Astrocyte (in vitro differentiated cells and primary cell): ENCODE data around the gene CDC42EP1. TPM values are rescaled to one million over a fixed set of nuclear protein-coding genes. Genes with fewer than 3 reads are reported as not detected.

Experiments
- DNase-seq: peaks from one replicate; pipeline ENCODE4 v3.0.0-alpha.2; 2010; ENCODE audit warnings: low read depth
- FAIRE-seq: peaks from 2 replicates; lab custom pipeline; 2011; peaks lifted over from hg19 to GRCh38; lab: Jason Lieb, UNC
- H2AFZ ChIP-seq: 2 replicates; pipeline ENCODE4 v1.6.0; 2012; ENCODE audit warnings: low read depth, low read length, inconsistent platforms
- H3K27ac ChIP-seq: 2 replicates; pipeline ENCODE4 v1.5.1; 2011; ENCODE audit warnings: low read depth, low read length, inconsistent platforms
- H3K27me3 ChIP-seq: 2 replicates; pipeline ENCODE4 v1.6.0; 2011; ENCODE audit warnings: low read length, inconsistent platforms; ENCODE audit not compliant: insufficient read depth
- H3K36me3 ChIP-seq: 2 replicates; pipeline ENCODE4 v1.5.1; 2011; ENCODE audit warnings: low read length, inconsistent platforms; ENCODE audit not compliant: insufficient read depth
- H3K4me1 ChIP-seq: 2 replicates; pipeline ENCODE4 v1.5.1; 2011; ENCODE audit warnings: low read length, inconsistent platforms; ENCODE audit not compliant: insufficient read depth
- H3K4me2 ChIP-seq: 2 replicates; pipeline ENCODE4 v1.6.0; 2012; ENCODE audit warnings: low read length, inconsistent platforms
- H3K4me3 ChIP-seq: 2 replicates; pipeline ENCODE4 v1.5.1; 2011; ENCODE audit warnings: low read depth, mild to moderate bottlenecking, low read length, inconsistent platforms; ENCODE audit not compliant: insufficient read depth
- H3K79me2 ChIP-seq: 2 replicates; pipeline ENCODE4 v1.6.0; 2012; ENCODE audit warnings: mild to moderate bottlenecking, low read length, inconsistent platforms; ENCODE audit not compliant: insufficient read depth
- H3K9ac ChIP-seq: 2 replicates; pipeline ENCODE4 v1.6.0; 2012; ENCODE audit warnings: mild to moderate bottlenecking, low read length, inconsistent platforms
- H3K9me3 ChIP-seq: 2 replicates; pipeline ENCODE4 v1.5.1; 2012; ENCODE audit warnings: low read depth, mild to moderate bottlenecking, low read length, inconsistent platforms; ENCODE audit not compliant: insufficient read depth
- H4K20me1 ChIP-seq: 2 replicates; pipeline ENCODE4 v1.6.0; 2012; ENCODE audit warnings: low read length, inconsistent platforms; ENCODE audit not compliant: insufficient read depth
- H3K27ac Mint-ChIP-seq: one replicate; pipeline ENCODE4 v1.8.0; 2021; ENCODE audit warnings: mild to moderate bottlenecking, mixed read lengths; ENCODE audit not compliant: unreplicated experiment
- H3K27me3 Mint-ChIP-seq: one replicate; pipeline ENCODE4 v1.8.0; 2021; ENCODE audit warnings: low read depth, mixed read lengths; ENCODE audit not compliant: unreplicated experiment
- H3K36me3 Mint-ChIP-seq: one replicate; pipeline ENCODE4 v1.8.0; 2021; ENCODE audit warnings: low read depth, mixed read lengths; ENCODE audit not compliant: unreplicated experiment
- H3K4me1 Mint-ChIP-seq: one replicate; pipeline ENCODE4 v1.8.0; 2021; ENCODE audit warnings: low read depth, mixed read lengths; ENCODE audit not compliant: unreplicated experiment
- H3K4me3 Mint-ChIP-seq: one replicate; pipeline ENCODE4 v1.8.0; 2021; ENCODE audit warnings: mild to moderate bottlenecking, moderate library complexity, mixed read lengths; ENCODE audit not compliant: unreplicated experiment
- H3K9me3 Mint-ChIP-seq: one replicate; pipeline ENCODE4 v1.8.0; 2021; ENCODE audit warnings: mild to moderate bottlenecking, mixed read lengths; ENCODE audit not compliant: unreplicated experiment
- EZH2 ChIP-seq: IDR thresholded peaks from 2 replicates; pipeline ENCODE4 v1.6.1; 2012; ENCODE audit warnings: mild to moderate bottlenecking, low read length, inconsistent platforms; ENCODE audit not compliant: insufficient read depth
- total RNA-seq: library from RNA; stranded (reverse); gene quantifications from 2 replicates; pipeline ENCODE4 v1.2.1, GENCODE V29; 2021
- TF ChIP-seq, protein P1 (sequence below): IDR thresholded peaks from 2 replicates; pipeline ENCODE4 v1.5.1; 2011; ENCODE audit warnings: low read depth, mild to moderate bottlenecking, inconsistent platforms, low read length, moderate library complexity; ENCODE audit not compliant: insufficient read depth

CDC42EP1 gene
- total RNA-seq, 1 donor from 2014 or later = 106 TPM

- H3K27me3 Mint-ChIP-seq = no peaks in the 10 kb centered on the region
- Histone ChIP-seq H3K27ac (peak overlapping the region; percentile 96), H3K9me3 (no peaks in the 10 kb centered on the region), H3K4me2 (peak overlapping the region; percentile 100), H3K4me3 (peak overlapping the region; percentile 91), H3K9ac (peak overlapping the region; percentile 95), H3K36me3 (no peaks in the 10 kb centered on the region), H3K4me1 (peaks cover 16% of the 10 kb centered on the region), H3K27me3 (peaks cover 3% of the 10 kb centered on the region), H4K20me1 (peaks cover 9% of the 10 kb centered on the region), H3K79me2 (peaks cover 34% of the 10 kb centered on the region), H2AFZ (peak overlapping the region; percentile 88)
- TF ChIP-seq, protein P1, sequence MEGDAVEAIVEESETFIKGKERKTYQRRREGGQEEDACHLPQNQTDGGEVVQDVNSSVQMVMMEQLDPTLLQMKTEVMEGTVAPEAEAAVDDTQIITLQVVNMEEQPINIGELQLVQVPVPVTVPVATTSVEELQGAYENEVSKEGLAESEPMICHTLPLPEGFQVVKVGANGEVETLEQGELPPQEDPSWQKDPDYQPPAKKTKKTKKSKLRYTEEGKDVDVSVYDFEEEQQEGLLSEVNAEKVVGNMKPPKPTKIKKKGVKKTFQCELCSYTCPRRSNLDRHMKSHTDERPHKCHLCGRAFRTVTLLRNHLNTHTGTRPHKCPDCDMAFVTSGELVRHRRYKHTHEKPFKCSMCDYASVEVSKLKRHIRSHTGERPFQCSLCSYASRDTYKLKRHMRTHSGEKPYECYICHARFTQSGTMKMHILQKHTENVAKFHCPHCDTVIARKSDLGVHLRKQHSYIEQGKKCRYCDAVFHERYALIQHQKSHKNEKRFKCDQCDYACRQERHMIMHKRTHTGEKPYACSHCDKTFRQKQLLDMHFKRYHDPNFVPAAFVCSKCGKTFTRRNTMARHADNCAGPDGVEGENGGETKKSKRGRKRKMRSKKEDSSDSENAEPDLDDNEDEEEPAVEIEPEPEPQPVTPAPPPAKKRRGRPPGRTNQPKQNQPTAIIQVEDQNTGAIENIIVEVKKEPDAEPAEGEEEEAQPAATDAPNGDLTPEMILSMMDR = no peak
- no peaks in the 10 kb centered on the region for H3K36me3 Mint-ChIP-seq
- DNase-seq = no peak
- no peaks in the 10 kb centered on the region for H3K9me3 Mint-ChIP-seq
- peak; percentile 71 for FAIRE-seq
- peaks cover 7% of the 10 kb centered on the region for H3K4me1 Mint-ChIP-seq
- peak overlapping the region; percentile 97 for H3K27ac Mint-ChIP-seq
- peak overlapping the region; percentile 88 for H3K4me3 Mint-ChIP-seq
Observed at GRCh38 chr22:37607935-37608476, 47.7 kb downstream of the CDC42EP1 start.

DNA sequence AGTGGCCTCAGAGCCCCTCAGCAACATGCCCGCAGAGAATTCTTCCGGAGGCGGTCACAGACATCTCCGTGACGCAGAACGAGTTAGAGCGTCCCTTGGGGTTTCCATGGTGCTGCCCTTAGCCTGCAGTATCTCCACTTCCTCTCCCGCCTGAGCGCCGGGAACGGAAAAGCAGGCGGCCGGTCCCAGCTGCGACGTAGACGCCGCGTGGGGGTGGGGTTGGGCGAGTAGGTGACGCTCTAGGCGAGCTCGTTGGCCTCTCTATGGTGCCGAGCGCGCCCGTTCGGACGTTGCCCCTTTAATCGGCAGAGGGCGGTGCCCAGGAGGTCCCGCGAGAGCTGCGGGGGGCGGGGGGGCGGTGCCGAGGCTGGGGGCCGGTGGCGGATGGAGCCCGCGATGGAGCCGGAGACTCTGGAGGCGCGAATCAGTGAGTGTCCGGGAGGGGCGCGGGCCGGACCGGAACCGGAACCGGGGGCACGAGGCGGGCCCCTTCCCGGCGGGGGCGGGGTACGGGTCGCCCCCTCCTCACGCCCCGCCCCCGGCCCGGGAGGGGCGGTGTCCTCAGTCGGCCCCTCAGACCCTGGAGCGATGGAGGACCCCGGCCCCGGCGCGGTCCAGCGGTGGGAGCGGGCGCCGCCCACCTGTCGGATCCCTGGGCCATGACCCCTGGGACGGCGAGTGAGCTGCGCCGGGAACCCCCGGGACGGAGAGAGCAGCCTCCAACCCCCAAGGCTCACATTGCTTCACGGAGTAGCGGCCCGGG lies 48.4 kb downstream of the CDC42EP1 start, which contains the start of gene GGA1:
GGA1 (plus strand) TSS at position 358 of the 763 bp plus-strand sequence; CDS start at position 385, 27 bp downstream.
- peak within 1 kb of the TSS; percentile 88 for H2AFZ ChIP-seq
- H3K79me2 ChIP-seq = peaks cover 36% of the 10 kb centered on the region
- no peaks in the 10 kb centered on the region for H3K36me3 Mint-ChIP-seq
- no peaks in the 10 kb centered on the region for H3K36me3 ChIP-seq
- H4K20me1 ChIP-seq = peaks cover 9% of the 10 kb centered on the region
- peak within 1 kb of the TSS; percentile 91 for H3K4me3 ChIP-seq
- no peaks in the 10 kb centered on the region for H3K9me3 ChIP-seq
- H3K4me2 ChIP-seq = peak within 1 kb of the TSS; percentile 100
- peak within 1 kb of the TSS; percentile 95 for H3K9ac ChIP-seq
- H3K9me3 Mint-ChIP-seq = no peaks in the 10 kb centered on the region
- no peak for TF ChIP-seq EZH2
- TF ChIP-seq, protein P1 = no peak
- DNase-seq = peak; percentile 97
- H3K27ac ChIP-seq = peak within 1 kb of the TSS; percentile 96
- H3K4me1 ChIP-seq = peaks cover 19% of the 10 kb centered on the region
- H3K27me3 ChIP-seq = peaks cover 3% of the 10 kb centered on the region
- peaks cover 8% of the 10 kb centered on the region for H3K4me1 Mint-ChIP-seq
- peak within 1 kb of the TSS; percentile 97 for H3K27ac Mint-ChIP-seq
- peak; percentile 13 for FAIRE-seq
- peak within 1 kb of the TSS; percentile 94 for H3K4me3 Mint-ChIP-seq
- H3K27me3 Mint-ChIP-seq = no peaks in the 10 kb centered on the region
